HL-60 (cell line): Measurements from ENCODE around the gene MEMO1.

Experiments used
- CTCF ChIP-seq: IDR thresholded peaks from one replicate; pipeline ENCODE4 v1.5.1; 2011; ENCODE audit warnings: low read length, control low read depth, inconsistent platforms; ENCODE audit not compliant: insufficient read depth
- GABPA ChIP-seq: IDR thresholded peaks from 2 replicates; pipeline ENCODE4 v1.6.1; 2012; ENCODE audit warnings: low read depth

- TF ChIP-seq CTCF: no peak
- no peak for TF ChIP-seq GABPA
Observed at GRCh38 chr2:31979018-31979417, 31.8 kb downstream of the MEMO1 start.
